ENCODE measurements around the gene ATOH1. TPM values are rescaled to one million over a fixed set of nuclear protein-coding genes. Genes with fewer than 3 reads are reported as not detected.

ATOH1 gene
- total RNA-seq, 1 donor from 2014 or later = not detected

GRCh38 chr4:93867416-93868001, 39.0 kb downstream of the ATOH1 start:
- DNase-seq (ENCODE audit: low read depth) = no peak
- H4K20me1 ChIP-seq (ENCODE audit: insufficient read depth, low read length) = no peaks in the 10 kb centered on the region

GRCh38 chr4:93870876-93871458, 42.4 kb downstream of the ATOH1 start:
- Histone ChIP-seq H3K27me3 (ENCODE audit: insufficient read depth, low read length) (no peaks in the 10 kb centered on the region), H3K9ac (ENCODE audit: low read length) (no peak overlapping the region), H3K4me3 (ENCODE audit: insufficient read depth, low read depth, low read length) (no peak overlapping the region), H3K4me1 (ENCODE audit: insufficient read depth, low read length) (no peaks in the 10 kb centered on the region), H3K79me2 (ENCODE audit: insufficient read depth, low read length) (no peaks in the 10 kb centered on the region), H3K36me3 (ENCODE audit: insufficient read depth, low read length) (no peaks in the 10 kb centered on the region), H2AFZ (ENCODE audit: low read depth, low read length) (no peak overlapping the region), H3K4me2 (ENCODE audit: low read length) (no peak overlapping the region), H3K9me3 (ENCODE audit: insufficient read depth, low read depth, low read length) (no peaks in the 10 kb centered on the region), H4K20me1 (ENCODE audit: insufficient read depth, low read length) (no peaks in the 10 kb centered on the region), H3K27ac (ENCODE audit: low read depth, low read length) (no peak overlapping the region)
- Mint-ChIP-seq H3K27ac (ENCODE audit: unreplicated experiment) (no peak overlapping the region), H3K36me3 (ENCODE audit: low read depth, unreplicated experiment) (no peaks in the 10 kb centered on the region), H3K4me1 (ENCODE audit: low read depth, unreplicated experiment) (no peaks in the 10 kb centered on the region), H3K4me3 (ENCODE audit: unreplicated experiment) (no peak overlapping the region), H3K27me3 (ENCODE audit: low read depth, unreplicated experiment) (no peaks in the 10 kb centered on the region), H3K9me3 (ENCODE audit: unreplicated experiment) (no peaks in the 10 kb centered on the region)
- DNase-seq (ENCODE audit: low read depth) = no peak
- no peak for FAIRE-seq
- no peak for TF ChIP-seq EZH2 (IDR thresholded peaks at IDR 0.05; ENCODE audit: insufficient read depth, low read length)
- TF ChIP-seq CTCF (IDR thresholded peaks at IDR 0.05; ENCODE audit: insufficient read depth, low read depth, low read length) = no peak

More at GRCh38 chr4:93867416-93868001, 39.0 kb downstream of the ATOH1 start:
- no peaks in the 10 kb centered on the region for H3K36me3 ChIP-seq (ENCODE audit: insufficient read depth, low read length)
- H3K4me3 ChIP-seq (ENCODE audit: insufficient read depth, low read depth, low read length) = no peak overlapping the region
- TF ChIP-seq EZH2 (IDR thresholded peaks at IDR 0.05; ENCODE audit: insufficient read depth, low read length) = no peak
- no peak for TF ChIP-seq CTCF (IDR thresholded peaks at IDR 0.05; ENCODE audit: insufficient read depth, low read depth, low read length)
- Mint-ChIP-seq H3K36me3 (ENCODE audit: low read depth, unreplicated experiment) (no peaks in the 10 kb centered on the region), H3K27ac (ENCODE audit: unreplicated experiment) (no peak overlapping the region), H3K9me3 (ENCODE audit: unreplicated experiment) (no peaks in the 10 kb centered on the region), H3K4me3 (ENCODE audit: unreplicated experiment) (no peak overlapping the region), H3K4me1 (ENCODE audit: low read depth, unreplicated experiment) (no peaks in the 10 kb centered on the region), H3K27me3 (ENCODE audit: low read depth, unreplicated experiment) (no peaks in the 10 kb centered on the region)
- no peaks in the 10 kb centered on the region for H3K27me3 ChIP-seq (ENCODE audit: insufficient read depth, low read length)
- FAIRE-seq = no peak
- no peak overlapping the region for H3K27ac ChIP-seq (ENCODE audit: low read depth, low read length)
- H3K9me3 ChIP-seq (ENCODE audit: insufficient read depth, low read depth, low read length) = no peaks in the 10 kb centered on the region
- no peaks in the 10 kb centered on the region for H3K79me2 ChIP-seq (ENCODE audit: insufficient read depth, low read length)
- H2AFZ ChIP-seq (ENCODE audit: low read depth, low read length) = no peak overlapping the region
- H3K4me2 ChIP-seq (ENCODE audit: low read length) = no peak overlapping the region
- H3K4me1 ChIP-seq (ENCODE audit: insufficient read depth, low read length) = no peaks in the 10 kb centered on the region
- no peak overlapping the region for H3K9ac ChIP-seq (ENCODE audit: low read length)

- Histone ChIP-seq H2AFZ (ENCODE audit: low read depth, low read length) (no peak overlapping the region), H3K79me2 (ENCODE audit: insufficient read depth, low read length) (no peaks in the 10 kb centered on the region), H3K36me3 (ENCODE audit: insufficient read depth, low read length) (no peaks in the 10 kb centered on the region), H3K4me2 (ENCODE audit: low read length) (no peak overlapping the region), H3K27ac (ENCODE audit: low read depth, low read length) (no peak overlapping the region), H3K4me1 (ENCODE audit: insufficient read depth, low read length) (no peaks in the 10 kb centered on the region), H3K9me3 (ENCODE audit: insufficient read depth, low read depth, low read length) (no peaks in the 10 kb centered on the region), H3K4me3 (ENCODE audit: insufficient read depth, low read depth, low read length) (no peak overlapping the region), H3K9ac (ENCODE audit: low read length) (no peak overlapping the region), H4K20me1 (ENCODE audit: insufficient read depth, low read length) (no peaks in the 10 kb centered on the region), H3K27me3 (ENCODE audit: insufficient read depth, low read length) (no peaks in the 10 kb centered on the region)
- Mint-ChIP-seq H3K9me3 (ENCODE audit: unreplicated experiment) (no peaks in the 10 kb centered on the region), H3K27me3 (ENCODE audit: low read depth, unreplicated experiment) (peaks cover 6% of the 10 kb centered on the region), H3K4me1 (ENCODE audit: low read depth, unreplicated experiment) (no peaks in the 10 kb centered on the region), H3K4me3 (ENCODE audit: unreplicated experiment) (no peak overlapping the region), H3K36me3 (ENCODE audit: low read depth, unreplicated experiment) (no peaks in the 10 kb centered on the region), H3K27ac (ENCODE audit: unreplicated experiment) (no peak overlapping the region)
- no peak for DNase-seq (ENCODE audit: low read depth)
- no peak for TF ChIP-seq CTCF (IDR thresholded peaks at IDR 0.05; ENCODE audit: insufficient read depth, low read depth, low read length)
- no peak for TF ChIP-seq EZH2 (IDR thresholded peaks at IDR 0.05; ENCODE audit: insufficient read depth, low read length)
- no peak for FAIRE-seq
Observed at GRCh38 chr4:93876754-93877153, 48.2 kb downstream of the ATOH1 start.
